Choroid plexus epithelial cell (primary cell): Measurements from ENCODE around the gene STRADA.

Experiments used
- DNase-seq: peaks from one replicate; pipeline ENCODE4 v3.0.0-alpha.2; 2010; ENCODE audit warnings: low read depth
- H3K4me3 ChIP-seq: 2 replicates; pipeline ENCODE4 v1.5.1; 2011; ENCODE audit warnings: low read depth, mild to moderate bottlenecking, control low read depth, low read length, moderate library complexity
- TF ChIP-seq, protein P1 (sequence below): conservative IDR thresholded peaks from 2 replicates; pipeline ENCODE4 v1.5.1; 2011; ENCODE audit warnings: low read depth, mild to moderate bottlenecking, control low read depth, inconsistent platforms, low read length, moderate library complexity

Gene STRADA

DNA sequence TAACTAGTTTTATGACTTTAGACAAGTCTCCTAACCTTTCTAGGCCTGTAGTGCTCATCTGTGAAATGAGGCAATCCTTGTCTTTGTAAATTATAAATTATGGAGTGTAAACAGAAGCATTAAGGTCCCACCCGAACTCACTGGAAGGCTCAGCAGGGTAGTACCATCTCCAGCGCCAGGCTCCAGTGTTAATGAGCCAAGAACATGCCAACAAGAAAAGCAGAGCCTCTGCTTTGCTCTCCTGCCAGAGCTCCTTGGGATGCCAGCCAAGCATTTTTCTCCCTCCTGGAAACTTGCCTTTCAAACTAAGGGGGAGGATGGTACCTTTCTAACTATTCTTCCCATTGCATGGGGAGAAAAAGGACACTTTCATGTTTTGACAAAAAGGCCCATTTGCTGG is 56.6 kb downstream of the STRADA start:
- TF ChIP-seq, protein P1, sequence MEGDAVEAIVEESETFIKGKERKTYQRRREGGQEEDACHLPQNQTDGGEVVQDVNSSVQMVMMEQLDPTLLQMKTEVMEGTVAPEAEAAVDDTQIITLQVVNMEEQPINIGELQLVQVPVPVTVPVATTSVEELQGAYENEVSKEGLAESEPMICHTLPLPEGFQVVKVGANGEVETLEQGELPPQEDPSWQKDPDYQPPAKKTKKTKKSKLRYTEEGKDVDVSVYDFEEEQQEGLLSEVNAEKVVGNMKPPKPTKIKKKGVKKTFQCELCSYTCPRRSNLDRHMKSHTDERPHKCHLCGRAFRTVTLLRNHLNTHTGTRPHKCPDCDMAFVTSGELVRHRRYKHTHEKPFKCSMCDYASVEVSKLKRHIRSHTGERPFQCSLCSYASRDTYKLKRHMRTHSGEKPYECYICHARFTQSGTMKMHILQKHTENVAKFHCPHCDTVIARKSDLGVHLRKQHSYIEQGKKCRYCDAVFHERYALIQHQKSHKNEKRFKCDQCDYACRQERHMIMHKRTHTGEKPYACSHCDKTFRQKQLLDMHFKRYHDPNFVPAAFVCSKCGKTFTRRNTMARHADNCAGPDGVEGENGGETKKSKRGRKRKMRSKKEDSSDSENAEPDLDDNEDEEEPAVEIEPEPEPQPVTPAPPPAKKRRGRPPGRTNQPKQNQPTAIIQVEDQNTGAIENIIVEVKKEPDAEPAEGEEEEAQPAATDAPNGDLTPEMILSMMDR: no peak
- no peak for DNase-seq
- no peak overlapping the region for H3K4me3 ChIP-seq

DNA sequence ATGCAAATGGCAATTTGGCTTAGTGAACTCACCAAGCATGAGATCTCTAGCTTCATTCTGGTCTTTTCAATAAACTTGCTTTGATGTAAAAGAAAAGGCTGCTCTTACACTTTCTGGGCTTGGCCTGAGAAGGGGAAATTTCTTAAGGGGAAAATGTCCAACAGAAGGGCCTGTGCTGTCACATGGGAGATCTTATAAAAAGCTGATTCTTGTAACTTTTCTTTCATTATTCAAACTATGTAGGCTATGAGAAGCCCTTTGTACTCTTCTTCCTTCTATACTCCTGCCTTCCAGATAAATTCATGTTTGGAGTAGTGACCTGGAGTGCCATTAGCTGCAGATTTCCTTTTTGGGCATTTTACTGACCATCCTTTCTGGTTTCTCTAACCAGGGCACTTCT is 58.6 kb downstream of the STRADA start:
- TF ChIP-seq, protein P1: no peak
- DNase-seq: no peak
- no peak overlapping the region for H3K4me3 ChIP-seq

DNA sequence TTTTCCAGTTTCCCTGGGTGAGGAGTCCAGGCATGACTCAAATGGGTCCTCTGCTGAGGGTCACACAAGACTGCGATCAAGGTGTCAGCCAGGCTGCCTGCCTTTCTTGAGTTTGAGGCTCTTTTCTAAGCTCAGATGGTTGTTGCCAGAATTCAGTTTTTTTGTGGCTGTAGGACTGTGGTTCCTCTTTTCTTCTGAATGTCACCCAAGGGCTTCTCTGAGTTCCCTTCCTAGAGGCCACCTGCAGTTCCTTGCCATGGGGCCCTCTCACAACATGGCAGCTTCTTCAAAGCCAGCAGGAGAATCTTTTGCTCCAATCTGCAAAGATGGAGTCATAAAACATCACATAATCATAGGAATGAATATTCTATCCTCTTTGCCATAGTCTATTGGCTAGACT is 59.2 kb downstream of the STRADA start:
- no peak for DNase-seq
- TF ChIP-seq, protein P1: no peak
- H3K4me3 ChIP-seq: no peak overlapping the region

DNA sequence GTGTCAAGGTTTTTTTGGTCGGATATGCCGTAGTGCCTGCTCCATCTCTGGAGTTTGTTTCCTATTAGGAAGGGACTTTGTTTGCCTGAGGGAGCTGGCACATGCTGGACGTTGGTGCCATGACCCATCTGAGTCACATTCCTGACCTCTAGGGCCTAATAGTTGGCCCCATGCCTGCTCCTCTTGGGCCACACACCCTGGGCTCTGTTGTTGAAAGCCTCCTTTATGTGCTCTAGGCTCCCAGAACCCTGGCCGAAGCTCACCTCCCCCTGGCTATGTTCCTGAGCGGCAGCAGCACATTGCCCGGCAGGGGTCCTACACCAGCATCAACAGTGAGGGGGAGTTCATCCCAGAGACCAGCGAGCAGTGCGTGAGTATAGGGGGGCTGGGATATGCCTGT is 60.1 kb downstream of the STRADA start:
- TF ChIP-seq, protein P1: no peak
- DNase-seq: no peak
- no peak overlapping the region for H3K4me3 ChIP-seq

DNA sequence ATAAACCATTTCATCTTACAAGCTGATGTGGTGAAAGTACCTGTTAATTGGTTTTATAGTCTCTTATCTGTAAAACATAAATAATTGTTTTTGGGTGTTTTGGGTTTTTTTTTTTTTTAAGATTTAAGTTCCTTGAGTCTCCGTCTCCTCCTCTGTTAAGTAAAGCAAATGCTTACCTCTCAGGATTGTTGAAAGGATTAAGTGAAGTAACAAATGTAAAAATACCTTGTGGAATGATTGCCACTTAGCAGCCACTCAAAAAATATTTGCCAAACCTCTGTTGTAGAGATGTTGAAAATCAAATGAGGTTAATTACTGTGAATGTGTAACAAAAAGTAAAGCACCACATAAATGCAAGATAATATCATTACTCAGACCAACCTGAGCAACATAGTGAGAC is 60.9 kb downstream of the STRADA start:
- H3K4me3 ChIP-seq: no peak overlapping the region
- TF ChIP-seq, protein P1: no peak
- no peak for DNase-seq

DNA sequence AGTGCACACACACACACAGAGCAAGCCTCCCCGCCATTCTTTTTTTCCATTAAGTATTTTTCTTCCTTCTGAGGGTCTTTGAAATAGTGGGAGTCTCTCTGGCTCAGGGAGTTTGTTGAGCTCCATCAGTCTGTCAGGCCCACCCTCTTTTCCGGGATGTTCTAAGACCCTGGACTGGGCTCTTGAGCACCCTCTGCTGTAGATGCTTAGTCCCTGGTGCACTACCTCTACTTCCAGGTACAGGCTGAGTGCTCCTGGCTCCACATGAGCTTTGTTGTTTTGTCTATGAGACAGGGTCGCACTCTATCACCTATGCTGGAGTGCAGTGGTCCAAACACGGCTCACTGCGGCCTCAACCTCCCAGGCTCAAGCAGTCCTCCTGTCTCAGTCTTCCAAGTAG is 62.4 kb downstream of the STRADA start:
- TF ChIP-seq, protein P1: peak; percentile 40
- no peak for DNase-seq
- H3K4me3 ChIP-seq: no peak overlapping the region

DNA sequence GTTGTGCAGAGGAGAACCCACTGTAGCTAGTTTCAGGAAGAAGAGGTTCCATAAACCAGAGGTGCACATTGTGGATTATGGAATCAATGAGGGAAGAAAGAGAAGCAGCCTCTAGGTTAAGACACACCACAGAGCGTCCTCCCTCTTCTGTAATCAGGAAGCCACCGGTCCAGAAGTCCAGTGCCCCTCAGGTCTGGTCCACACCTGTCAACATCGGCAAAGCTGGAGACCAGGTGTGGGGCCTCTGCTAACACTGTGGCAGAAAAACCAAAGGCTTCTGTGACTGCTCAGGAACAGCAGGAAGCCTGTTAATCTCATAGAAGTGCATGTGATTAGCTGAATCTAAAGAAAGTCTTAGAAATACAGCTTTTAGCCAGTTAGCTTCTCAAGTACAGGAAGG is 65.0 kb downstream of the STRADA start:
- no peak overlapping the region for H3K4me3 ChIP-seq
- DNase-seq: no peak

More for the DNA sequence above, 65.0 kb downstream of the STRADA start:
- TF ChIP-seq, protein P1: no peak
